Measurements from ENCODE around the gene MZB1.
"Not testable (repeated sequence)": the region's sequence is repeated elsewhere in the genome, so short reads cannot be mapped to it uniquely, and the experiment has no call there.

Gene MZB1

DNA sequence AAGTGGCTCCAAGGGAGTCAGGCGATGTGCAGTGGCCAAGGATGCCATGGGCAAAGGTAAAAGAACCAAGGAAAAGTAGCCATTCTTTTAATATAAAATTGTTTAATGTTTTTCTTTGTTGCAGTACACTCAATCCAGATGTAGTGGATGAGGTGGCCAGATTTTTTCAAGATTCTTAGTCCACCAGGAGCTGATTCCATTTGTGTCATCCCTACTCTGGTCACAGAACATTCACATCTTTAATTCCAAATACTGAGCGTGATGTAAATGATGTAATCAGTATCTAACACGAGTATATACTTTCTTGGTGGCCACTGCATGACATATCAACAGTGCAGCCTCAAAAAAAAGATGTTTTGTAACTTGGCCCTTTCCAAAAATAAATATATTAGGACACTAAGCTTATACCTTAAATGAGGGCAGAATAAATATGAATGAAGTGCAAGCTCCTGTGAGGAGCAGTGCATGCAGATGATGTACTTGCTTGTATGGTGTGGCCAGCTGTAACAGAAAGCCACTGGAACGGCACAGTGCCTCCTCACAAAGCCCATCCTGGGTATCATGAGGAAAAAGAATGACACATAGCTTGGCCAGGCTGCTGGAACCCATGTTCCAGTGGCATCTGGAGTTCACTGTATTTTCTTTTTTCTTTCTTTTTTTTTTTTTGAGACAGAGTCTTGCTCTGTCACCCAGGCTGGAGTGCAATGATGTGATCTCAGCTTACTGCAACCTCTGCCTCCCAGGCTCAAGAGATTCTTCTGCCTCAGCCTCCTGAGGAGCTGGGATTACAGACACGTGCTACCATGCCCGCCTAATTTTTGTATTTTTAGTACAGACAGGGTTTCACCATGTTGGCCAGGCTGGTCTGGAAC is 20.6 kb upstream of the MZB1 start:
- DNase-seq: no peak

DNA sequence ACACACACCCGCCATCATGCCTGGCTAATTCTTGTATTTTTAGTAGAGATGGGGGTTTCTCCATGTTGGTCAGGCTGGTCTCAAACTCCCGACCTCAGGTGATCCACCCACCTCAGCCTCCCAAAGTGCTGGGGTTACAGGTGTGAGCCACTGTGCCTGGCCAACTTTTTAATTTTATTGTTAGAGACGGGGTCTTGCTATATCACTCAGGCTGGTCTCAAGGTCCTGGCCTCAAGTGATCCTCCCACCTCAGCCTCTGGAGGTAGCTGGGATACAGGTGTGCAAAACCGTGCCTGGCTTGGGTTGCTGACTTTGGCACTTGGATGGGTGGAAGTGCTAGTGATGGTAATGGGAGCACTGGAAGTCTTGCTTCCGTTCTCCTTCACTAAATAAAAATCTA is 19.4 kb upstream of the MZB1 start:
- DNase-seq: not testable (repeated sequence)

DNA sequence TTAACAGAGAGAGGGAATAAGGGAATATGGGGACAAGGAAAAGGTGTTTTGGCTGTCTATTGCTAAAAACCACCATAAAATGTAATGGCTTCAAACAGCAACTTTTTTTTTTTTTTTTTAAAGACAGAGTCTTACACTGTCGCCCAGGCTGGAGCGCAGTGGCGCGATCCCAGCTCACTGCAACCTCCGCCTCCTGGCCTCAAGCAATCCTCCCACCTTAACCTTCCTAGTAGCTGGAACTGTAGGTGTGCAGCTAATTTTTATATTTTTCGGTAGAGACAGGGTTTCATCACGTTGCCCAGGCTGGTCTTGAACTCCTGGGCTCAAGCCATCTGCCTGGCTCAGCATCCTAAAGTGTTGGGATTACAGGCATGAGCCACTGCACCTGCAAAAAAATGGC is 18.5 kb upstream of the MZB1 start:
- no peak for DNase-seq

DNA sequence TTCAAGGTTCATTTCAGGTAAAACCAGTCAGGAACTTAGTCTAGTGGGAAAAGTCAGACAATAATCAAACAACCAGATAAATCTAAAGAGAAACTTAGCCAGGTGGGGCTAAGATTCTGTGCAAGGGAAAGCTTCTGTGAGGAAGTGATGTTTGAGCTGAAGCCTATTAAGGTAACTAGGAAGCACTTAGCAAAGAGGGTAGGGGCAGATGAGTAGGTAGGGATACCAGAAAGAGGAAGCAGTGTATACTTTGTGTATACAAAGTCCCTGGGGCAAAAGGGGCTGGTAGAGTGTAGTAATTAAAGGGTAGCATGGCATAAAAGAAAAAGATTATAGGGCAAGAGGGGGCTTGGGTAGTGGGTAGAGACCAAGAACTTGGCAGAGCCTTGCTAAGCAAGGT is 17.8 kb upstream of the MZB1 start:
- no peak for DNase-seq

DNA sequence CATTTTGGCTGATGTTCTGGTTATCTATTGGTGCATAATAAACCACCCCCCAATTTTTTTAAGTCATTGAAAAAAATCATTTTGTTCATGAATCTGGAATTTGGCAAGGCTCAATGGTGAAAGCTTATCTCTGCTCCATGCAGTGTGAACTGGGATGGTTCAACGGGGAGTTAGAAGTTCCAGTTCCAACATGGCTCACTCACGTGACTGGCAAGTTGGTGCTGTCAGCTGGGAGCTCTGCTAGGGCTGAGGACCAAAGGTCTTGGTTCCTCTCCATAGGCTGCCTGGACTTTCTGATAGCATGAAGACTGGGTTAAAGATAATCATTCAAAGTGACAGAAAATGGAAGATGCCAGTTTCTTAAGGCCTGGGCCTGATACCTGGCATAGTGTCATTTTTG is 17.2 kb upstream of the MZB1 start:
- DNase-seq: no peak

DNA sequence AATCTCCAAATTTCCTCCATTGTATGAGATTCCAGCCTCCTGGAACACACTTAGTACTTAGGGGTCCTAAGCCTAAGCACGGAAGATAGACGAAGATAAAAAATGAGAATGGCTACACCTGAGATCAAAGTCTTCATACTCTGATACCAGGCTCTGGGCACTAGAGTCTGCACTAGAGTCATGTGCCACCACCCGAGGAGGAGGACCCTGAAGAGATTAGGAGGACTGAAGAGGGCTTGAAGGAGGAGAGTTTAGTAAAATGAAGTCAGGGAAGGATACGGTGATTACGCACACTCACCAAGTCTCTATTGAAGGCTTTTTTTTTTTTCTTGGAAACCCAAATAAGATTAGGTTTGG is 14.7 kb upstream of the MZB1 start:
- DNase-seq: no peak

DNA sequence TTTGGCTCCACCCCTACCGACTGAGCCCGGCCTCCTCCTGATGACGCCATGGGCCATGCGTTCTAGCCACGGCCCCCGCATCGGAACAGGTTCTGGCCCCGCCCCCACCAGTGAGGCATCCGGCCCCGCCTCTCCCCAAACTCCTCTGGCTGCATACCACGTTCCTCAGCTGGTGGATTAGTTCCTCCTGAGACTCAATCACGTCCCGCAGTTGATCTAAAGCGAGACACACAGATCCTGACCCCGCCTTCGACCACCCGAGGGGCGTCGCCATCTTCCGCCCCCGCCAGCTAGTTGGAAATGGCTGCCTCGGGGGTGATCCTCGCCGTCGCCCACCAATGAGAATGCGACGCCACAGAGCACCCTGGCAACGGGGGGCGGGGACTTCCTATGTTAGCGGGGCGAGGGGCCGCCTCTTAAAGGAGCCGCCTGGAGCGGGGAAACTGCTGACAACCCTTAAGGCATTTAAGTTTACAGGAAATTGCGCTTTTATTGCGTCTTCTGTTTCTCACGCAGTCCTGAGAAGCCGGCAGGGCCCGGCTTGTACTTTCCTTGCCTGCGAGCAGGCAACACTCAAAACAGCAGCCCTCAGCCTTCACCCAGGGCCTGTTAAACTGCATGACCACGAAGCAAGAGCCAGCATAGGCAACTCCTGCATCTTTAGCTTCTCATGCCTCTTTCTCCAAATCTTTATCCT is 14.2 kb upstream of the MZB1 start, which contains the start of gene SPATA24:
TSS of gene SPATA24 (minus strand) at position 303 of the 697 bp plus-strand sequence. CDS start at position 274, 29 bp downstream.
- DNase-seq: peak; percentile 82 to 100 (median 97)

DNA sequence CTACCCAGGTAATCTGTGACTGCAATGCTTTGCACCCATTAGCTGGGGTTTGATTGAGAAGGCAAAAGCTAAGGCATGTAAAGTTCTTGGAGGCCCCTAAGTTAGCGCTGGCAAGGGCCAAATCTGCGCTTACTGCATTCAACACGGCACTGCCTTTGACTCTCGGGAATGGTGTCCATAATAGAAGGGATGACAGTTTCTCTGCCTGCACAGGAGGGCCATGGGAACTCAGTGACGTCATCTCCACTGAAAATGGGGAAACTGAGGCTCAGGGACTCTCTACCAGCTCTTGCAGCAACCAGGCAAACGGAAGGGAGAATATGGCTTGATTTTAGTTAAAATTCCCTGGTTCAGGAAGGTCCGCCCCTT is 13.7 kb upstream of the MZB1 start:
- DNase-seq: no peak

DNA sequence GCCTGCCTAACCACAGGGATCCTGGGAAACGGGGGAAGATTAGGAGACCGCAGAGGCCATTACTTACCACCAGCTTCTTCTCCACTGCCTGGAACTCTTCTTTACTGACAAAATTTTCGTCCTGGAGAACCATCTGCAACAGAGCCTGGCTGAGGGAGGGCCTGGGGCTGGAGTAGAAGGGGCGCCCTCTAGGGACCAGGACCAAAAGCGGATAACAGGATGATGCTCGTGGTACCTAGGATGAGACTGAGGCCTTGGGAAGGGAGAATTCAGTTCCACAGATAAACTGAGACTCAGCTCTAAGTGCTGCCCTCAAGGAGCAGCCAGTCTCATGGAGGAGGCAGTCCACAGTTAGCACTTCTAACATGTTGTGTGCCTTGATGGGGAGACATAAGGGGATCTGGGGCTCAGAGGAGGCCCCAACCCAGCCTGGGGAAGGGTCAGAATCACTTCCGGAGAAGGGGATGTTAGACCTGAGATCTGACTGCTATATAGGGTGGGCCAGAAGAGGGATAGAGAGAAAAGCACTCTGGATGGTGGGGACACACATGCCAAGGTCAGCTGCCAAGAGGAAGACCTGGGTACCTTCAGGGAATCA is 12.9 kb upstream of the MZB1 start:
- DNase-seq: no peak

DNA sequence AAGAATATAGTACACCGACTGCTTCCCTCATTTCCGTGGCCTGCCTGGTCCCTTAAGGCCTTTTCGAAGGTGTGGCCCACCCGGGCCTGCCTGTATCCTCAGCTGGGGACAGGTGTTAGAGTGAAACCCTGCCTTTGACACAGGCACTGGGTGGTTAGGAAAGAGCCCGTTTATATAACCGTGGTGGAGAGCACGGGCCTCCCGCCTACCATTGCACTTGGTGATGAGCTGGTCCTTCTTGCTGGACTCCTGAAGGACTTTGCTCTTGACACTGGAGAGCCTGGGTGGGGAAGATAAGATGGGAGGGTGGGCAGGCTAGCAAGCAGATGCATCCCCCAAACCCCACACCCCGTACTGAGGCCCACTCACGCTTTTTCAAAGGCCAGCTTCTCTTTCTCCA is 11.8 kb upstream of the MZB1 start:
- no peak for DNase-seq

DNA sequence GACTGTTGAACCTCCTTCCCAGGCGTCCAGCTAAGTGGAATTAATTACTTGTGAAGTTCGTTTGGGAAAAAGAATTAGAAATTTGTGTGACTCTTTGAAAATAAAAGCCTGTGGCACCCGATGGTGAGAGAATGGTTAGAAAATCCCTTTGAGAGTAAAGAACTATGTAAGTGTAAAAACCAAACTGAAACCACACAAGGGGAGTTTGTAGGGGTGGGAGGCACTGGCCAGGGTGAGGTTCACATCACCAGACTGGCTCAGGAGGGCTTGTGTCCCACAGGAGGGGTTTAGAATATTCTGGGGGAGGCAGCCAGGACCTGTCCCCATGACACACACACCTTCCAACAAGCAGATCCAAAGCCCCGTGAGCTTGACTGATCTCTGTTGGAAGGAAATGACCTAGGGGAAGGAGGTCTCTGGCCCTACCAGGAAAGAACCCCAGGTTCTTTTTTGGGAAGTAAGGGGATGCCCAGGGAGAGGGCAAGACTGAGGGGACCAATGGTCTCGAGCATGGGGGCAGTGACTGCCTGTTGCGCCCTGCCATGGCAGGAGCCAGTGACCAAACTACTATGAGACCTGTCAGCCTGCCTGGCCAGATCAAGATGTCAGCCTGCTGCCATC is 9.9 kb upstream of the MZB1 start:
- DNase-seq: no peak

DNA sequence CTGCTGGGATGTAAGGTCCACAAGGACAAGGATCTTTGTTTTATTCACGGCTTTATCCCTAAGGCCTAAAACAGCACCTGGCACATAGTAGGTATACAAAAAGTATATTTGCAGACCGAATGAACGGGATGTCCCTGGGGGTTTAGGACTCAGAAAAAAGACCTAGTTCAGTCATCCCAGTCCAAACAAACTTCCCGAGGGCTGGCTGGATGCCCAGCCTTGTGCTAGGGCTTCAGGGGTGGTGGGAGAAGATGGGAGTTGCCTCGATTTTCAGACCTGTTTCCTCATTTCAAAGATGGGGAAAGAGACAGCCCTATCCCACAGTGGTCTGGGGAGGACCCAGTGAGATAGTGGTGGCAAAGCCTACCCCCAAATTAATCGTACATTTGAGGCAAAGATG is 8.2 kb upstream of the MZB1 start:
- DNase-seq: no peak

DNA sequence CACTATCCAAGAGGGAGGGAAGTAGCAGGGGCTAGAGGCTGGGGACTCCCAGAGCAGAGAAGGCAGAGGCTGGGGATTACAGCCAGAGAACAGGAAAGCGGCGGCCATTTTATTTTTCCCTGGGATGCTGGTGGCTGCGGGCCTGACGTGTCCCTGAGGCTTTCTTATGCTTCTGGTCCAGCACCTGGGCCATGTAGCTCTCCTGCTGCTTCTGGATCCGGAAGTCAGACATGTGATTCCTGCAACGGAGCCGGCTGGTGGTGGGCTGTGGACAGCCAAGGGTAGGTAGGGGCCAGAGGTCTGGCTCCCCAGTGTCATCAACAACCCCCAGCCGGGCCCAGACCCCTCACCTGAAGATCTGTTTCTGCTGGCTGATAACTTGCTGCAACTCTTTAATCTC is 7.0 kb upstream of the MZB1 start:
- DNase-seq: no peak

DNA sequence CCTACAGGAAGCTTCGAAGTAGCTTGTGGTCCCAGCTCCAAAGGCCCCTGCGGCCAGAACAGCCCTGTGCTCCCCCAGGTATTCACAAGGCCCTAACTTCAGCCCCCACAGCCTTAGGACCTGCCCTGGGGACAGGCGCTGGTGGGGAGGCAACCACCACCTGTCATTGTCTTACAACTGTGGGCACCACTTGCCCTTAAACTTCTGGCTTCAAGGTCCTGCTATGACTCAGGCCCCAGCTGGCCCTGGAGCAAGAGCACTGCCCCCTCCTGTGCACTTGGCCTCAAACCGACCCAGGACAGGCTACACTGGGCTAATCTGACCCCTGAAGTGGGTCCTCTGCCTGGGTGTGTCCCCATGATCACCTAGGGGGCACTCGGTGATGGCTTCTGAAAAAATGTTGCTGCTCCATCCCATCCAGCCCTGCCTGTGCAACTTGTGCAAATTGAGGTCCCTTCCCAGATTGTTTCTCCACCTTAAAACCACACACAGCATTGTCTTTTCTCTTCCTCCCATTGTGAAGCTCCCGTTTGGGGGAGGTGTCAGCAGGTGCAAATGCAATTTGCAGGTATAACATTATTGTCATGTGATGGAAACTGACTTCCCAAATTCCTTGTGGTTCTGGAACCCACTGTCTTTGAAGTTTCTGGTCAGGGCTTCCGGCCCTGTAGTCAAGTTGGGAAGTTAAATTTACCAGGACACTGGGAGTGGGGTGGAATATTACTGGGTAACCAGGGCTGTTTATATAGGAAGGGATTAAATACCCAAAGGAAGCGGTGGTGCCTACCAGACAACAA is 6.3 kb upstream of the MZB1 start:
- DNase-seq: peak in 1 of 14 donors; percentile 15

DNA sequence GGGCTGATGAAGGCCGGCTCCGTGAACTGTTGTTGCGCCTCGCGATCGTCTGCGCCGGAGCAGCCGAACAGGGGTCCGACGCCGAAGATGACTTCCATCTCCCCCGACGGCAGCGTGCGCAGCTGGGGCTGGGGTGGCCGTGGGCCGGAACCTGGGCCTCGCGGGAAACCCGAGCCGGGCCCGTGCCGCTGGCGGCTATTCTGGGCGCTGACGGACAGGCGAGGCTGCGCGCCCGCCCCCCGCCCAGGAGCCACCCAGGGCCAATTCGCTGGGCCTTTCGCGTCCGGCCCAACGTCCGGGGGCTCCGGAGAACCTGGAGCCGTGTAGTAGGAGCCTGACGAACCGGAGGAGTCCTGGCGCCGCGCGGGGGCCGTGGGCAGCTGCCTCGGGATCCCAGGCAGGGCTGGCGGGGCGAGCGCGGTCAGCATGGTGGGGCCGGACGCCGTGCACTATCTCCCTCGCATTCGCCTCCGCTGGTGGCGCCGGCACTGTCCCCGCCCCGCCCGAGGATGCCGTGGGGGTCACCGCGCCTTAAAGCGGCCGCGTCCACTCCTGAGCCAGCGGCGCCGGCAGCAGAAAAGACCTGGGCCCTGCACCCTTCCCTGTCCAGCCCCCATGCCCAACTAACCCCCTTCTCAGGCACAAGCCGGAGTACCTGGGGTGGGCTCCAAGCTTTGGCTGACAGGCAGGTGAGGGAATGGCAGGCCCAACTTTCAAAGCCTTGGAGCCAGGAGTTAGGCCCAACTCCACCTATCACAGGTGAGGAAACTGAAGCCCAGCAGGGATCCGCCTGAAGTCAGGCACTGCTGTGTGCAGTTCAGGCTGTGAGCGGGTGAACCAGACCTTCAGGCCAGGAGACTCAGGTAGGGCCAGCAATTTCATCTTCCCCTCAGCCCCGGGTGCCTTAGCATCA is 5.2 kb upstream of the MZB1 start, which contains the start of gene PROB1:
TSS of gene PROB1 (minus strand) at position 451 of the 913 bp plus-strand sequence. CDS start at position 428, 23 bp downstream.
- DNase-seq: peak in 1 of 14 donors; percentile 51

DNA sequence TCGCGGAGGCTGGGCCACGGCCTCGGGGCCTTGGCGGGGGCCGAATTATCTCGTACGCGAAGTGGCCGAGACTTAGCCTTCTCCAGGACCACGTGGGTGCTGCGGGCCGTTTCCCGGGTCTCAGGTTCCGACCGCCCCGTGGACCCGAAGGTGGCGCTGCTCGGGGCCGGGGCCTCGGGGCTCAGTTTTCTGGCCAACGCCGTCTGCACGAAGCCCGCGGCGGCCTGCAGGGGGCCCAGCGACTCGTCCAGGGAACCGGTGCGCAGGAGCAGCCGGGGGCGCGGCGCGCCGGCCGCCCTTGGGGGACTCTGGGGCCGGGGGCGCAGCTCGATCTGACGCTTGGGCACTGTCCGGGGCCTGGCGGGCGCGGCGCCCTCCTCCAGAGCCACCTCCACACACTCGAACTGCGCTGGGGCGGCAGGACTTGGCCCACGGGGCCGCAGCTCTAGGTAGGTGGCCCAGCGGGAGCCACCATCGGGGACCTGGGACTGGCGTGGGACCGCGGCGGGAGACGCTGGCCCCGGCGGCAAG is 4.5 kb upstream of the MZB1 start:
- peak in 3 of 14 donors; percentile 18 to 35 (median 28) for DNase-seq

DNA sequence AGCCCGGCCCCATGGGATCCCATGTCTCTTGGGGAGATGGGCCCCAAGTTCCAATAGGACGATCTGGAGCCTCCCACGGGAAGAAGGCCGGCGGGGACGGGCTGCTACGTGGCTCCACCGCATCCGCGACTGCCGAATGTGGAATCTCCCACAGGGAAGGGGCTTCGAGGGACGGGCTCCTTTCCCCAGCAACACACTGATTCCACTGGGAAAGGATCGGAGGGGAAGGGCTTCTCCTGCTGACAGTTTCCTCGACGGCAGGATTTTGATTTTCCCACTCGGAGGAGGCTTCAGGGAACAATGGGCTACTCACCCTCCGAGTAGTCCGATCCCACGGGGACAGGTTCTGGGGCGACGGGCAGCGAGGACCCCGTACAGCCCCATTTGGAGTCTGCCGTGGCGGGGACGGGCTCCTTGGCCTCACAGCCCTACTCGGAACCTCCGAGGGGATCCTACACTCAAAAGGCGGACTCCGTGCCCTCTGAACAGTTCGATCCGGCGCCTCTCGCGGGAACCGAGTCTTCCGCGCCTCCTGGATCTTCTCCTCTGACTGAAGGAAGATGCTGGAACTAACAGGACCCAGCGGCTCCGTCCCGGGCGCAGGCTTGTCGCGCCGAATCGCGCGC is 3.9 kb upstream of the MZB1 start:
- no peak for DNase-seq

DNA sequence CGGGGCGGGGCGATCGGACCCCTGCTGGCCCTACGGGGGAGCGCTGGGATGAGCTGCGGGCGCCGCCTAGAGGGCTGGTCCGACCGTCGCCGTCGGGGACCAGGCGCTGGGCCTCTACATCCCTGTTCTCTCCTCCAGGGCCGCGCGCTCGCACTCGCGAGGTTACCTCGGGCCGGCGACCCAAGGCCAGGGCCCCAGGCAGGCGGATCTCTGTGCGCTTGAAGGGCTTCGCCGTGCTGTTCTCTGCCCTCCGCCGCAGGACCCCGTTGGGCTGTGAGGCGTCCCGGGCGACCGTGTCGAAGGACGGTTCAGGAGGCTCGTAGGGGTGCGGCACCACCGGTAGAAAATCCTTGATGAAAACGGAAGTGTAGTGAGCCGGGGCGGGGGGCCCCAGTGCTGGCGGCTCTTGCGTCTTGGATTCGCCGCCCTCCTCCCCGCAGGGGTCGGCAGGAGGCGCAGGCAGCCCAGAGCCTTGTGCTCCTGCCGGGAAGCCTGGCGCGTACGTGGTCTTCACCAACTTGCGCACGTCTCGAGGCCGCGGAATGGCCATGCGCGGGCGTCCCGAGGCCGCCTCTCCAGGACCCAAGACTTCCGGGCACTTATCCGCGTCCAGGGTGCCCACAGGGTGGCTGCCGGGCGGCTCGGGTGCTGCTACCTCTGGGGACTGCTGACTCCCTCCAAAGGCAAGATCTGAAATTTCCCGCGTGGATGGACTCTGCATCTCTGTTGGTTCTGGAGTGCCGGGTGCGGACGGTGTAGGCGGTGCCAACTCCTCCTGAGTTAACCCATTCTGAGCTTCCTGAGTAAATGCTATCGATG is 3.2 kb upstream of the MZB1 start:
- DNase-seq: no peak

DNA sequence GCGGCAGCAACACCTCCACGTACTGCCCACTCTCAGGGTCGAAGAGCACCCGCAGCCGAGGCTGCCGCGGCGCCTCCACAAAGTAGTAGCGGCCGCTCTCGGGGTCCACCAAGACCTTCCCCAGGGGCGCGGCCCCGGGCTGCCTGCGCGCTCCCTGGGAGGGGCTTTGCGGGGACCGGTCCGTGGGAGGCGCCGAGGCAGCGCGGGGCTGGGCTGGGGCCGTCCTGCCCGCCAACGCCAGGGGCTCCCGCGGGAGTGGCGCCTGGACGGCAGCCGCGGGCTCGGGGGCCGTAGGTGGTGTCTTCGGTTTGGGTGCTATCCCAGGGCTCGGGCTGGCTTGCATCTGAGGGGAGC is 2.6 kb upstream of the MZB1 start:
- DNase-seq: no peak

Data from C1 segment of cervical spinal cord (tissue), 14 donors.